Vagina (tissue), 2 donors: Measurements from ENCODE around the gene SELE. TPM values are rescaled to one million over a fixed set of nuclear protein-coding genes. Genes with fewer than 3 reads are reported as not detected.

Source experiments
- DNase-seq, 2 donors: peaks; one replicate each; pipeline ENCODE4 v3.0.0-alpha.2; 2017; ENCODE audit errors: extremely low spot score in 2 of 2
- H3K27ac ChIP-seq: fragments of 200-600 bp; sonication (generic); one replicate; pipeline ENCODE4 v1.5.1; 2019
- H3K27me3 ChIP-seq: fragments of 200-600 bp; sonication (generic); one replicate; pipeline ENCODE4 v1.5.1; 2019
- H3K36me3 ChIP-seq, 2 donors: fragments of 200-600 bp; sonication (generic); one replicate each; pipeline ENCODE4 v1.5.1; 2017 to 2019
- H3K4me1 ChIP-seq: fragments of 200-600 bp; sonication (generic); one replicate; pipeline ENCODE4 v1.5.1; 2019
- H3K4me3 ChIP-seq, 2 donors: fragments of 200-600 bp; sonication (generic); 1 replicate in 1 of 2; 2 replicates in 1 of 2; pipeline ENCODE4 v1.5.1; 2016 to 2019
- H3K9me3 ChIP-seq: fragments of 200-600 bp; sonication (generic); one replicate; pipeline ENCODE4 v1.5.1; 2019
- CTCF ChIP-seq, 3 experiments: fragments of 450-650 bp in 2 of 3; fragments of 200-600 bp in 1 of 3; sonication (generic) in 1 of 3; IDR thresholded peaks; one replicate each; pipeline ENCODE4 v1.5.1; 2017 to 2019; ENCODE audit warnings: antibody characterized with exemption in 3 of 3, mild to moderate bottlenecking in 2 of 3, moderate library complexity in 2 of 3
- POLR2A ChIP-seq, 2 donors: fragments of 450-650 bp; IDR thresholded peaks; one replicate each; pipeline ENCODE4 v1.6.1; 2017; ENCODE audit warnings: antibody characterized with exemption in 2 of 2, mild to moderate bottlenecking in 2 of 2, moderate library complexity in 2 of 2
- POLR2AphosphoS5 ChIP-seq, 2 donors: sonication (generic); formaldehyde crosslinking; IDR thresholded peaks; one replicate each; pipeline ENCODE4 v1.9.0; 2017; ENCODE audit warnings: antibody characterized with exemption in 2 of 2, mild to moderate bottlenecking in 2 of 2, low read depth in 1 of 2; ENCODE audit not compliant: insufficient read depth in 1 of 2
- intact Hi-C: fragments of 100-400 bp; cut with DNase I; formaldehyde crosslinking; loops from one replicate; pipeline ENCODE4 v1.15.1; 2023
- total RNA-seq: library from RNA; depleted of rRNA; stranded (reverse); fragments of >200 nt; gene quantifications from one replicate; pipeline ENCODE4 v1.2.3, GENCODE V29; 2016

The SELE gene
- total RNA-seq, 1 donor from 2014 or later: 11.5 TPM

GRCh38 chr1:169768161-169768560 lies 34.3 kb upstream of the SELE start:
- no peak for TF ChIP-seq POLR2AphosphoS5 (IDR thresholded peaks at IDR 0.05; ENCODE audit: insufficient read depth in 1 of 2, low read depth in 1 of 2)
- no peak for TF ChIP-seq POLR2A (IDR thresholded peaks at IDR 0.05)
- Histone ChIP-seq H3K4me3 (no peak overlapping the region), H3K27me3 (no peaks in the 10 kb centered on the region), H3K27ac (no peak overlapping the region), H3K9me3 (no peaks in the 10 kb centered on the region), H3K36me3 (no peaks in the 10 kb centered on the region), H3K4me1 (no peaks in the 10 kb centered on the region)
- intact Hi-C loops: no loop called here
- DNase-seq: no peak

- intact Hi-C loops: no loop called here
- Histone ChIP-seq H3K4me1 (no peaks in the 10 kb centered on the region), H3K27ac (no peak overlapping the region), H3K36me3 (no peaks in the 10 kb centered on the region), H3K9me3 (no peaks in the 10 kb centered on the region), H3K4me3 (no peak overlapping the region), H3K27me3 (no peaks in the 10 kb centered on the region)
- no peak for DNase-seq
- no peak for TF ChIP-seq CTCF (IDR thresholded peaks at IDR 0.05)
- TF ChIP-seq POLR2AphosphoS5 (IDR thresholded peaks at IDR 0.05; ENCODE audit: insufficient read depth in 1 of 2, low read depth in 1 of 2): no peak
- no peak for TF ChIP-seq POLR2A (IDR thresholded peaks at IDR 0.05)
Observed at GRCh38 chr1:169765580-169766331, 31.9 kb upstream of the SELE start.

GRCh38 chr1:169764919-169765318 lies 31.0 kb upstream of the SELE start:
- Histone ChIP-seq H3K27ac (no peak overlapping the region), H3K36me3 (no peaks in the 10 kb centered on the region), H3K4me1 (no peaks in the 10 kb centered on the region), H3K9me3 (no peaks in the 10 kb centered on the region), H3K4me3 (no peak overlapping the region), H3K27me3 (no peaks in the 10 kb centered on the region)
- intact Hi-C loops: no loop called here
- TF ChIP-seq POLR2A (IDR thresholded peaks at IDR 0.05) (no peak), POLR2AphosphoS5 (IDR thresholded peaks at IDR 0.05; ENCODE audit: insufficient read depth in 1 of 2, low read depth in 1 of 2) (no peak), CTCF (IDR thresholded peaks at IDR 0.05) (no peak)
- no peak for DNase-seq

GRCh38 chr1:169762699-169763098 lies 28.8 kb upstream of the SELE start:
- TF ChIP-seq POLR2AphosphoS5 (IDR thresholded peaks at IDR 0.05; ENCODE audit: insufficient read depth in 1 of 2, low read depth in 1 of 2) (no peak), CTCF (IDR thresholded peaks at IDR 0.05) (no peak), POLR2A (IDR thresholded peaks at IDR 0.05) (no peak)
- intact Hi-C loops: no loop called here
- Histone ChIP-seq H3K4me1 (no peaks in the 10 kb centered on the region), H3K27me3 (no peaks in the 10 kb centered on the region), H3K36me3 (no peaks in the 10 kb centered on the region), H3K9me3 (no peaks in the 10 kb centered on the region), H3K4me3 (no peak overlapping the region), H3K27ac (no peak overlapping the region)
- no peak for DNase-seq

GRCh38 chr1:169759038-169759437 lies 25.2 kb upstream of the SELE start:
- Histone ChIP-seq H3K4me1 (no peaks in the 10 kb centered on the region), H3K36me3 (no peaks in the 10 kb centered on the region), H3K27me3 (no peaks in the 10 kb centered on the region), H3K9me3 (no peaks in the 10 kb centered on the region), H3K27ac (no peak overlapping the region), H3K4me3 (no peak overlapping the region)
- intact Hi-C loops: no loop called here
- no peak for TF ChIP-seq POLR2AphosphoS5 (IDR thresholded peaks at IDR 0.05; ENCODE audit: insufficient read depth in 1 of 2, low read depth in 1 of 2)
- TF ChIP-seq CTCF (IDR thresholded peaks at IDR 0.05): no peak
- TF ChIP-seq POLR2A (IDR thresholded peaks at IDR 0.05): no peak
- no peak for DNase-seq
